HCT116 (cell line): Measurements from ENCODE around the gene SLC25A29. TPM values are rescaled to one million over a fixed set of nuclear protein-coding genes. Genes with fewer than 3 reads are reported as not detected.

ENCODE experiments used
- ATAC-seq: fragments of 200-7000 bp; cut with Tn5 transposase; 2 replicates; pipeline ENCODE4 v1.9.1; 2020; ENCODE audit warnings: mild to moderate bottlenecking, moderate library complexity
- BruUV-seq: library from RNA; stranded (reverse); fragments of 400-500 nt; replicated peaks from 2 replicates; lab custom pipeline; 2021; lab: Mats Ljungman, UMichigan
- CTCF ChIA-PET: fragments of 300-600 bp; sonication (Branson Sonifier 250); formaldehyde crosslinking; loops from one replicate; lab custom pipeline; 2021; ENCODE audit warnings: antibody characterized with exemption; lab: Charles Lee
- POLR2A ChIA-PET: fragments of 300-600, 350-600 bp; sonication (Branson Sonifier 250); formaldehyde crosslinking; loops from one replicate; lab custom pipeline; 2021; ENCODE audit warnings: antibody characterized with exemption; lab: Charles Lee
- RAD21 ChIA-PET, 2 experiments: fragments of 300-600 bp; sonication (Branson Sonifier 250); formaldehyde crosslinking; loops; one replicate each; lab custom pipeline; 2023; ENCODE audit warnings: low total read pairs in 2 of 2; ENCODE audit not compliant: uncharacterized antibody in 2 of 2, unreplicated experiment in 2 of 2, low non-redundant PET in 1 of 2; lab: Charles Lee
- DNase-seq: peaks from one replicate; pipeline ENCODE4 v3.0.0-alpha.2; 2010; ENCODE audit warnings: low read depth, low spot score
- H2AFZ ChIP-seq: fragments of 200-600 bp; shearing (Covaris generic), sonication (generic); 2 replicates; pipeline ENCODE4 v1.6.1; 2017; ENCODE audit warnings: low read depth, mixed run types, mixed read lengths, antibody characterized with exemption, low read length; ENCODE audit not compliant: poor library complexity, severe bottlenecking
- H3K27ac ChIP-seq: 2 replicates; pipeline ENCODE4 v1.5.1; 2012; ENCODE audit warnings: low read depth, low read length
- H3K27me3 ChIP-seq: fragments of 200-600 bp; sonication (generic); 2 replicates; pipeline ENCODE4 v1.6.1; 2016; ENCODE audit warnings: mixed run types, low read length, mixed read lengths; ENCODE audit not compliant: insufficient read depth
- H3K36me3 ChIP-seq, 2 experiments: fragments of 200-500 bp in 1 of 2; fragments of 200-600 bp in 1 of 2; sonication (Bioruptor generic) in 1 of 2; sonication (generic) in 1 of 2; 2 replicates each; pipeline versions ENCODE4 v1.5.1 to v1.6.1; 2014 to 2016; ENCODE audit warnings: low read length in 2 of 2, inconsistent platforms in 1 of 2, mixed read lengths in 1 of 2, mixed run types in 1 of 2; ENCODE audit not compliant: insufficient read depth in 2 of 2, control insufficient read depth in 1 of 2
- H3K4me1 ChIP-seq, 2 experiments: fragments of 200-600 bp in 1 of 2; sonication (generic) in 1 of 2; 2 replicates each; pipeline versions ENCODE4 v1.5.1 to v1.6.1; 2012 to 2017; ENCODE audit warnings: low read length in 2 of 2, inconsistent platforms in 1 of 2, mild to moderate bottlenecking in 1 of 2, mixed read lengths in 1 of 2, mixed run types in 1 of 2, moderate library complexity in 1 of 2; ENCODE audit not compliant: insufficient read depth in 2 of 2, control insufficient read depth in 1 of 2
- H3K4me2 ChIP-seq: fragments of 200-600 bp; sonication (generic); 2 replicates; pipeline ENCODE4 v1.6.1; 2017; ENCODE audit warnings: mixed run types, low read length, mixed read lengths
- H3K4me3 ChIP-seq, 2 experiments: fragments of 200-600 bp in 1 of 2; sonication (generic) in 1 of 2; replicated peaks in 1 of 2; 2 replicates each; pipeline ENCODE4 v1.5.1; 2011 to 2016; ENCODE audit warnings: low read length in 2 of 2, control low read depth in 1 of 2, low read depth in 1 of 2, mild to moderate bottlenecking in 1 of 2, mixed read lengths in 1 of 2, mixed run types in 1 of 2
- H3K79me2 ChIP-seq: fragments of 200-600 bp; sonication (generic); 2 replicates; pipeline ENCODE4 v1.6.1; 2017; ENCODE audit warnings: mild to moderate bottlenecking, mixed run types, low read length, moderate library complexity, mixed read lengths; ENCODE audit not compliant: insufficient read depth
- H3K9ac ChIP-seq: fragments of 200-600 bp; sonication (generic); 2 replicates; pipeline ENCODE4 v1.6.1; 2016; ENCODE audit warnings: low read length, mixed read lengths
- H3K9me2 ChIP-seq: fragments of 200-600 bp; sonication (generic), shearing (Covaris generic); 2 replicates; pipeline ENCODE4 v1.6.1; 2017; ENCODE audit warnings: mixed run types, mild to moderate bottlenecking, moderate library complexity; ENCODE audit not compliant: insufficient read depth
- H3K9me3 ChIP-seq, 2 experiments: fragments of 200-500 bp in 1 of 2; fragments of 200-600 bp in 1 of 2; sonication (Bioruptor generic) in 1 of 2; sonication (generic) in 1 of 2; 2 replicates each; pipeline ENCODE4 v1.6.1; 2014 to 2017; ENCODE audit warnings: low read length in 2 of 2, mixed read lengths in 2 of 2, inconsistent platforms in 1 of 2, low read depth in 1 of 2, mild to moderate bottlenecking in 1 of 2, mixed run types in 1 of 2, moderate library complexity in 1 of 2; ENCODE audit not compliant: control insufficient read depth in 1 of 2, insufficient read depth in 1 of 2
- H4K20me1 ChIP-seq: fragments of 200-600 bp; sonication (generic), shearing (Covaris generic); 2 replicates; pipeline ENCODE4 v1.6.1; 2017; ENCODE audit warnings: mixed run types, mild to moderate bottlenecking, moderate library complexity; ENCODE audit not compliant: insufficient read depth
- CBX3 ChIP-seq: IDR thresholded peaks from 2 replicates; pipeline ENCODE4 v1.6.1; 2012; ENCODE audit warnings: low read depth
- CEBPB ChIP-seq: IDR thresholded peaks from 2 replicates; pipeline ENCODE4 v1.6.1; 2012; ENCODE audit warnings: low read depth
- EZH2 ChIP-seq: fragments of 200-600 bp; sonication (generic); IDR thresholded peaks from 2 replicates; pipeline ENCODE4 v1.6.1; 2017; ENCODE audit warnings: antibody characterized with exemption, mixed run types
- EZH2phosphoT487 ChIP-seq: fragments of 200-600 bp; IDR thresholded peaks from 2 replicates; pipeline ENCODE4 v1.6.1; 2018; ENCODE audit warnings: antibody characterized with exemption, borderline replicate concordance
- JUND ChIP-seq: IDR thresholded peaks from 2 replicates; pipeline ENCODE4 v1.6.1; 2012
- POLR2AphosphoS5 ChIP-seq: IDR thresholded peaks from 2 replicates; pipeline ENCODE4 v1.6.1; 2011; ENCODE audit warnings: mild to moderate bottlenecking, low read depth, low read length, moderate library complexity
- SIN3A ChIP-seq: IDR thresholded peaks from 2 replicates; pipeline ENCODE4 v1.6.1; 2012; ENCODE audit warnings: low read depth
- SP1 ChIP-seq: IDR thresholded peaks from 2 replicates; pipeline ENCODE4 v1.6.1; 2012; ENCODE audit warnings: low read depth
- SRF ChIP-seq: IDR thresholded peaks from 2 replicates; pipeline ENCODE4 v1.6.1; 2012; ENCODE audit warnings: low read depth
- YY1 ChIP-seq: IDR thresholded peaks from 2 replicates; pipeline ENCODE4 v1.6.1; 2011; ENCODE audit warnings: low read length, low read depth, moderate library complexity, mild to moderate bottlenecking; ENCODE audit not compliant: insufficient replicate concordance; ENCODE audit errors: extremely low read depth
- ZNF274 ChIP-seq: fragments of 200-500 bp; sonication (Bioruptor generic); IDR thresholded peaks from 2 replicates; pipeline ENCODE4 v1.6.1; 2014; ENCODE audit warnings: mild to moderate bottlenecking, low read depth, low read length, inconsistent platforms
- intact Hi-C: fragments of 100-400 bp; cut with micrococcal nuclease; formaldehyde crosslinking; loops from 2 replicates; pipeline ENCODE4 v1.10.0; 2022
- total RNA-seq: library from RNA; stranded (reverse); gene quantifications from one replicate; pipeline ENCODE4 v1.2.1, GENCODE V29; 2021; ENCODE audit not compliant: unreplicated experiment
- TF ChIP-seq, protein P1 (sequence below): IDR thresholded peaks from 2 replicates; pipeline ENCODE4 v1.6.1; 2012; ENCODE audit warnings: low read depth
- TF ChIP-seq, protein P2 (sequence below), 3 experiments: fragments of 200-600 bp in 1 of 3; sonication (generic) in 1 of 3; IDR thresholded peaks in 2 of 3; conservative IDR thresholded peaks in 1 of 3; 2 replicates each; pipeline ENCODE4 v1.5.1; 2012 to 2017; ENCODE audit warnings: low read depth in 2 of 3, low read length in 2 of 3, antibody characterized with exemption in 1 of 3, borderline replicate concordance in 1 of 3, control low read depth in 1 of 3, mild to moderate bottlenecking in 1 of 3, mixed read lengths in 1 of 3, mixed run types in 1 of 3, moderate library complexity in 1 of 3; ENCODE audit not compliant: insufficient read depth in 1 of 3
- TF ChIP-seq, protein P3 (sequence below): IDR thresholded peaks from 2 replicates; pipeline ENCODE4 v1.6.1; 2012

Gene SLC25A29
- total RNA-seq, 1 experiment from 2014 or later, result 38.7 TPM

DNA sequence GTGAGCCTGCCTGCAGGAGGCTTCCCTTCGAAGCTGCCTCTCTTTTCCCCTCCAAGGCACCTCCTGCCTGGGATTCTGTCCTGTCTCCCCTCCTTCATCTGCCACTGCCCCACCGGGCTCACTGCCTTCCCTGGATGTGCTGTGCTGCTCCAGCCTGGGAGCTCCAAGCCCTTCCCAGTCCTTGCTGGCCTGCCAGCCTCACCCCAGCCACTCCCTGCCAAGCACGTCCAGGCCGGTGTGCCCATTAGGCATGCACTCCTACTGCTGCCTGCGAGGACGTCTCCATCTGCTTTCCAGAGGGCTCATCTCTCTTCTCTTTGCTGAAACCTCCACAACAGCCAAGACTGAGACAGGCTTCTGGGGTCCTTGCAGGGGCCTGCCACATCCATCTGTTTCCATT is 8.5 kb upstream of the SLC25A29 start (continued):
- TF ChIP-seq, protein P1, sequence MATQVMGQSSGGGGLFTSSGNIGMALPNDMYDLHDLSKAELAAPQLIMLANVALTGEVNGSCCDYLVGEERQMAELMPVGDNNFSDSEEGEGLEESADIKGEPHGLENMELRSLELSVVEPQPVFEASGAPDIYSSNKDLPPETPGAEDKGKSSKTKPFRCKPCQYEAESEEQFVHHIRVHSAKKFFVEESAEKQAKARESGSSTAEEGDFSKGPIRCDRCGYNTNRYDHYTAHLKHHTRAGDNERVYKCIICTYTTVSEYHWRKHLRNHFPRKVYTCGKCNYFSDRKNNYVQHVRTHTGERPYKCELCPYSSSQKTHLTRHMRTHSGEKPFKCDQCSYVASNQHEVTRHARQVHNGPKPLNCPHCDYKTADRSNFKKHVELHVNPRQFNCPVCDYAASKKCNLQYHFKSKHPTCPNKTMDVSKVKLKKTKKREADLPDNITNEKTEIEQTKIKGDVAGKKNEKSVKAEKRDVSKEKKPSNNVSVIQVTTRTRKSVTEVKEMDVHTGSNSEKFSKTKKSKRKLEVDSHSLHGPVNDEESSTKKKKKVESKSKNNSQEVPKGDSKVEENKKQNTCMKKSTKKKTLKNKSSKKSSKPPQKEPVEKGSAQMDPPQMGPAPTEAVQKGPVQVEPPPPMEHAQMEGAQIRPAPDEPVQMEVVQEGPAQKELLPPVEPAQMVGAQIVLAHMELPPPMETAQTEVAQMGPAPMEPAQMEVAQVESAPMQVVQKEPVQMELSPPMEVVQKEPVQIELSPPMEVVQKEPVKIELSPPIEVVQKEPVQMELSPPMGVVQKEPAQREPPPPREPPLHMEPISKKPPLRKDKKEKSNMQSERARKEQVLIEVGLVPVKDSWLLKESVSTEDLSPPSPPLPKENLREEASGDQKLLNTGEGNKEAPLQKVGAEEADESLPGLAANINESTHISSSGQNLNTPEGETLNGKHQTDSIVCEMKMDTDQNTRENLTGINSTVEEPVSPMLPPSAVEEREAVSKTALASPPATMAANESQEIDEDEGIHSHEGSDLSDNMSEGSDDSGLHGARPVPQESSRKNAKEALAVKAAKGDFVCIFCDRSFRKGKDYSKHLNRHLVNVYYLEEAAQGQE, result no peak
- TF ChIP-seq, protein P2, sequence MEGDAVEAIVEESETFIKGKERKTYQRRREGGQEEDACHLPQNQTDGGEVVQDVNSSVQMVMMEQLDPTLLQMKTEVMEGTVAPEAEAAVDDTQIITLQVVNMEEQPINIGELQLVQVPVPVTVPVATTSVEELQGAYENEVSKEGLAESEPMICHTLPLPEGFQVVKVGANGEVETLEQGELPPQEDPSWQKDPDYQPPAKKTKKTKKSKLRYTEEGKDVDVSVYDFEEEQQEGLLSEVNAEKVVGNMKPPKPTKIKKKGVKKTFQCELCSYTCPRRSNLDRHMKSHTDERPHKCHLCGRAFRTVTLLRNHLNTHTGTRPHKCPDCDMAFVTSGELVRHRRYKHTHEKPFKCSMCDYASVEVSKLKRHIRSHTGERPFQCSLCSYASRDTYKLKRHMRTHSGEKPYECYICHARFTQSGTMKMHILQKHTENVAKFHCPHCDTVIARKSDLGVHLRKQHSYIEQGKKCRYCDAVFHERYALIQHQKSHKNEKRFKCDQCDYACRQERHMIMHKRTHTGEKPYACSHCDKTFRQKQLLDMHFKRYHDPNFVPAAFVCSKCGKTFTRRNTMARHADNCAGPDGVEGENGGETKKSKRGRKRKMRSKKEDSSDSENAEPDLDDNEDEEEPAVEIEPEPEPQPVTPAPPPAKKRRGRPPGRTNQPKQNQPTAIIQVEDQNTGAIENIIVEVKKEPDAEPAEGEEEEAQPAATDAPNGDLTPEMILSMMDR (IDR thresholded peaks at IDR 0.05 in 2 of 3, conservative IDR thresholded peaks at IDR 0.05 in 1 of 3; ENCODE audit: borderline replicate concordance in 1 of 3, insufficient read depth in 1 of 3, low read depth in 2 of 3, low read length in 2 of 3), result no peak

DNA sequence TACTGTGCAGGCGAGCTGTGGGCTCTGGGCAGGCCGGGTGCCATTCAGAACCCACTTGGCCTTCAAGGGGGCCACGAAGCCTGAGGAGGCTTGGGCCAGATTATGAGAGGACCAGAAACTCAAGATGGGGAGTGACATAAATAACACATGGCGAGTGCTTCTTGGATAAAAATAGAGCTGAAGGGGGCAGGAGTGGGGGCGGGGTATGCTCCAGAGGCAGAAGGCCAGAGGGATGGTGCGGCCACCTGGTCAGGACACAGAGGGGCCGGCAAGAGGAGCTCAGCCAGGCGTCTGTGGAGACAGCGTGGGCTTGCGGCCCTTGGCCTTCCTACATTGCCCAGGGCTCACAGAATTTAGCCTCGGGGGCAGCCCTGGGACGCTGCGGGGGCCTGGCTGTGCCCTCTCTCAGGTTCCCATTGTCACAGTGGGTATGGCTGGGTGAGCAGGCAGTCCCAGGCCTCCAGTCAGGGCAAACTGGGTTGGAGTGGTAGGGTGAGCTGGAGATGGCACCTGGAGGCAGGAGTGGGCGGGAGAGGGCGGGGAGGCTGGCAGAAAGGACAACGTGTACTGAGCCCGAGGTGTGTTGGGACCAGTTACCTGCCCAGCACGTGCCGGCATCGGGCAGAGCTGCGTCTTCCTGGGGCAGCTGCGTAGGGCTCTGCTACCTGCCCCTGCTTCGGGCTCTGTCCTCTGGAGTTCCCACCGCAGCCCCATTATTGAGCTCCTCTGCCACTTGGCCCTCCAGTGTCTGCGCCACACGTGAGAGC is 7.4 kb upstream of the SLC25A29 start:
- Histone ChIP-seq H3K4me1 (peaks cover 3 to 13% of the 10 kb centered on the region in 2 experiments; a peak in 3 of 4 replicates), H2AFZ (no peak overlapping the region), H3K36me3 (no peaks in the 10 kb centered on the region), H3K9me3 (no peaks in the 10 kb centered on the region), H3K4me2 (no peak overlapping the region), H4K20me1 (no peaks in the 10 kb centered on the region), H3K27me3 (no peaks in the 10 kb centered on the region), H3K9me2 (no peaks in the 10 kb centered on the region)
- DNase-seq (no peak), ATAC-seq (no peak)
- ChIA-PET CTCF (interaction anchor here (0.7 kb wide), 1 partner anchor 11 kb away, joined by 3 read pairs; no protein-coding TSS in a partner anchor), POLR2A (no interaction called here)
- intact Hi-C loops, result no loop called here
- no TSS peak for BruUV-seq
- TF ChIP-seq, protein P2 (IDR thresholded peaks at IDR 0.05 in 2 of 3, conservative IDR thresholded peaks at IDR 0.05 in 1 of 3; ENCODE audit: borderline replicate concordance in 1 of 3, insufficient read depth in 1 of 3, low read depth in 2 of 3, low read length in 2 of 3), result no peak
- TF ChIP-seq EZH2phosphoT487, result no peak
- TF ChIP-seq ZNF274, result no peak
- no peak for TF ChIP-seq CEBPB
- no peak for TF ChIP-seq SRF
- TF ChIP-seq YY1, result no peak
- TF ChIP-seq SP1, result no peak
- no peak for TF ChIP-seq CBX3
- TF ChIP-seq JUND, result no peak
- no peak for TF ChIP-seq SIN3A
- no peak for TF ChIP-seq EZH2
- TF ChIP-seq, protein P3, sequence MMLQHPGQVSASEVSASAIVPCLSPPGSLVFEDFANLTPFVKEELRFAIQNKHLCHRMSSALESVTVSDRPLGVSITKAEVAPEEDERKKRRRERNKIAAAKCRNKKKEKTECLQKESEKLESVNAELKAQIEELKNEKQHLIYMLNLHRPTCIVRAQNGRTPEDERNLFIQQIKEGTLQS, result no peak
- no peak for TF ChIP-seq POLR2AphosphoS5
- TF ChIP-seq, all 23 proteins: peak for 0
- RAD21 ChIA-PET, result no interaction called here
- Histone ChIP-seq H3K9ac (no peak overlapping the region), H3K79me2 (no peaks in the 10 kb centered on the region), H3K27ac (no peak overlapping the region), H3K4me3 (no peak overlapping the region)
